ENCODE results near the gene RAD51B. TPM values are rescaled to one million over a fixed set of nuclear protein-coding genes. Genes with fewer than 3 reads are reported as not detected.

The RAD51B gene
- total RNA-seq, 1 experiment from 2014 or later, result 16.7 TPM

- Mint-ChIP-seq H3K36me3 (ENCODE audit: insufficient read depth in 1 of 3, low read depth in 3 of 3) (no peaks in the 10 kb centered on the region), H3K9me3 (no peaks in the 10 kb centered on the region), H3K4me3 (no peak overlapping the region), H3K27ac (no peak overlapping the region; a peak in 1 of 7 replicates), H3K27me3 (ENCODE audit: low read depth) (no peaks in the 10 kb centered on the region), H3K4me1 (peaks cover 9% of the 10 kb centered on the region in 2 experiments)
- Histone ChIP-seq H3K9me3 (ENCODE audit: control insufficient read depth, low read depth, low read length) (no peaks in the 10 kb centered on the region), H3K4ac (ENCODE audit: low read depth, low read length) (no peak overlapping the region), H4K5ac (ENCODE audit: insufficient read length, low read depth, low read length) (no peak overlapping the region), H2AFZ (ENCODE audit: low read length) (no peak overlapping the region), H3K56ac (ENCODE audit: insufficient read length, low read depth, low read length) (no peak overlapping the region), H3K79me1 (ENCODE audit: insufficient read depth, low read depth, low read length, poor library complexity, severe bottlenecking) (no peaks in the 10 kb centered on the region), H2BK120ac (ENCODE audit: low read depth, low read length, poor library complexity, severe bottlenecking) (no peak overlapping the region), H3K23ac (ENCODE audit: insufficient read length, low read depth, low read length) (no peak overlapping the region), H3K9ac (ENCODE audit: extremely low read depth, insufficient read length, low read length) (no peak overlapping the region), H3K27me3 (ENCODE audit: insufficient read depth, low read length) (no peaks in the 10 kb centered on the region), H3K79me2 (ENCODE audit: insufficient read depth, low read length) (no peaks in the 10 kb centered on the region), H2BK5ac (ENCODE audit: insufficient read length, low read length) (no peak overlapping the region), H4K8ac (replicated peaks; ENCODE audit: insufficient read length, low read depth, low read length) (no peak overlapping the region), H3K18ac (ENCODE audit: insufficient read length, low read depth, low read length) (no peak overlapping the region), H2AK5ac (ENCODE audit: insufficient read length, low read length) (no peak overlapping the region), H2BK15ac (ENCODE audit: low read depth, low read length) (no peak overlapping the region), H3T11ph (ENCODE audit: low read length) (no peak overlapping the region), H3K4me2 (ENCODE audit: insufficient read depth, insufficient read length, low read length) (no peak overlapping the region), H3K14ac (ENCODE audit: insufficient read depth, low read length) (no peak overlapping the region), H3K23me2 (ENCODE audit: insufficient read length, low read depth, low read length, poor library complexity, severe bottlenecking) (no peaks in the 10 kb centered on the region), H4K91ac (ENCODE audit: insufficient read length, low read depth, low read length) (no peak overlapping the region), H2BK20ac (ENCODE audit: low read depth, low read length, poor library complexity, severe bottlenecking) (no peak overlapping the region), H3K27ac (ENCODE audit: insufficient read length, low read depth, low read length) (no peak overlapping the region), H2BK12ac (ENCODE audit: insufficient read length, low read depth, low read length) (no peak overlapping the region), H3K4me1 (ENCODE audit: insufficient read depth, low read length) (no peaks in the 10 kb centered on the region), H4K20me1 (ENCODE audit: control insufficient read depth, insufficient read depth, insufficient read length) (no peaks in the 10 kb centered on the region)
- no peak for DNase-seq
- no peak for TF ChIP-seq CTCF (conservative IDR thresholded peaks at IDR 0.05)
- WGBS (ENCODE audit: extremely low coverage, insufficient read length, low lambda C conversion rate), result no CpG with 5 or more reads among the region's 1 CpG
These were observed 313.1 kb downstream of the RAD51B start for GRCh38 chr14:68132563-68133121.
